ENCODE results near the gene PAPSS2.

DNA sequence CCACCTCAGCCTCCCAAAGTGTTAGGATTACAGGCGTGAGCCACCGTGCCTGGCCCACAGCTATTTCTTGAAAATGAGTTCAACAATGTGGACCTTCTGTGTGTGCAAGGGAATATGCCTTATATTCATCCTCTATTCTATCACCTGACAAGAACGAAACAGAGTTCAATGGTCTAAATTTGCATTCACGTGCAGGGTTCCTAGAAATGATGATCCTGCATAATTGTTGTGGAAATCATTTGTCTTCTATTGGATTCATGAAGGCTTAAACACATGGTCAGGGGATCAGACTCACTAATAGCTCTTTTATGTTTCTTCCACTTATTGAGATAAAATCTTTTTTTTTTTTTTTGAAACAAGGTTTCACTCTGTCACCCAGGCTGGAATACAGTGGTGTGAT, 23.7 kb downstream of the PAPSS2 start:
- TF ChIP-seq, protein P1, sequence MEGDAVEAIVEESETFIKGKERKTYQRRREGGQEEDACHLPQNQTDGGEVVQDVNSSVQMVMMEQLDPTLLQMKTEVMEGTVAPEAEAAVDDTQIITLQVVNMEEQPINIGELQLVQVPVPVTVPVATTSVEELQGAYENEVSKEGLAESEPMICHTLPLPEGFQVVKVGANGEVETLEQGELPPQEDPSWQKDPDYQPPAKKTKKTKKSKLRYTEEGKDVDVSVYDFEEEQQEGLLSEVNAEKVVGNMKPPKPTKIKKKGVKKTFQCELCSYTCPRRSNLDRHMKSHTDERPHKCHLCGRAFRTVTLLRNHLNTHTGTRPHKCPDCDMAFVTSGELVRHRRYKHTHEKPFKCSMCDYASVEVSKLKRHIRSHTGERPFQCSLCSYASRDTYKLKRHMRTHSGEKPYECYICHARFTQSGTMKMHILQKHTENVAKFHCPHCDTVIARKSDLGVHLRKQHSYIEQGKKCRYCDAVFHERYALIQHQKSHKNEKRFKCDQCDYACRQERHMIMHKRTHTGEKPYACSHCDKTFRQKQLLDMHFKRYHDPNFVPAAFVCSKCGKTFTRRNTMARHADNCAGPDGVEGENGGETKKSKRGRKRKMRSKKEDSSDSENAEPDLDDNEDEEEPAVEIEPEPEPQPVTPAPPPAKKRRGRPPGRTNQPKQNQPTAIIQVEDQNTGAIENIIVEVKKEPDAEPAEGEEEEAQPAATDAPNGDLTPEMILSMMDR (IDR thresholded peaks at IDR 0.05; ENCODE audit: poor library complexity) = no peak
- TF ChIP-seq EZH2 (IDR thresholded peaks at IDR 0.05; ENCODE audit: borderline replicate concordance) = no peak
